Left renal pelvis (tissue), 4 donors: ENCODE results near the gene PRR15L. TPM values are rescaled to one million over a fixed set of nuclear protein-coding genes. Genes with fewer than 3 reads are reported as not detected.
"Not testable (repeated sequence)": the region's sequence is repeated elsewhere in the genome, so short reads cannot be mapped to it uniquely, and the experiment has no call there.

Source experiments
- DNase-seq, 4 donors: peaks; one replicate each; pipeline ENCODE4 v3.0.0-alpha.2; 2013; ENCODE audit warnings: low read depth in 4 of 4, low spot score in 3 of 4
- polyA plus RNA-seq, 4 donors: library from polyadenylated mRNA; unstranded; fragments of 120-200 nt; gene quantifications; one replicate each; pipeline ENCODE4 v1.2.1, GENCODE V29; 2013; ENCODE audit not compliant: insufficient read length in 4 of 4

PRR15L gene
- polyA plus RNA-seq, 4 donors = 0.23 to 22.7 (median 18.2) TPM

DNA sequence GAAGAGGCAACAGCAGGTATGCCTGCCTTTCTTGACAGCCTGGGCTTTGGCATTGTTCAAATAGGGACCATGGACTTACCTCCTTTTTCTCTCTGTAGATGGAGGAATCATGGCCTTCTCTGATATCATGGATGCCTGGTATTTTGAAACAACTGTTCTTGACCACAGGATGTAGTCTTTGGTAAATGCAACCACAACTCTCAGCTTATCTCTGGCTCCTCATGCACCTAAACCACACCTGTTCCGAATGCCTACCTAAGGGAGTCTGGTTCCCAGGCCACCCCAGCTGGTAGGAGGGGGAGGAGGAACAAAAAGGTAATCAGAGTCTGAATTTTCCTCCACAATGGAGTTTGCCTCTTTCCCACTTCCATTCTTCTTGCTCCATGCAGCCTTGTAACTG is 32.0 kb upstream of the PRR15L start:
- no peak for DNase-seq

DNA sequence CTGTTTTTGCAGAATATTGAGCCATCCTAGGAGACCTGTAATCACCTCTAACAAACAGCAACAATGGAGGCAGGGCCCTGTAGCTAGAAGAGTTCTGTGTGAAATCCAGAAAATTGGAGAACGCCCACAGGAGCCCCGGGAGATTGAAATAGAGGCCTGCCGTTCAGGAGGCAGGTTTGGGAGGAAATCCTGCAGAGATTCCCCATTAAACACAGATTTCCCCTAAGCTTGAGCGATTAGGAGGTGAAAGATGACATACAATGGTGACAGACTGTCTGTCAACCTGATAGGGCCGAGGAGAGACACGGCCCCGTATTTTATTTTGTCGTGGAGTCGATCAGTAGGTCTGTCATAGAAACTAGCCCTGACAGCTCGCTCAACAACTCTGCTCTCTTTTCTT is 31.5 kb upstream of the PRR15L start:
- DNase-seq = no peak

DNA sequence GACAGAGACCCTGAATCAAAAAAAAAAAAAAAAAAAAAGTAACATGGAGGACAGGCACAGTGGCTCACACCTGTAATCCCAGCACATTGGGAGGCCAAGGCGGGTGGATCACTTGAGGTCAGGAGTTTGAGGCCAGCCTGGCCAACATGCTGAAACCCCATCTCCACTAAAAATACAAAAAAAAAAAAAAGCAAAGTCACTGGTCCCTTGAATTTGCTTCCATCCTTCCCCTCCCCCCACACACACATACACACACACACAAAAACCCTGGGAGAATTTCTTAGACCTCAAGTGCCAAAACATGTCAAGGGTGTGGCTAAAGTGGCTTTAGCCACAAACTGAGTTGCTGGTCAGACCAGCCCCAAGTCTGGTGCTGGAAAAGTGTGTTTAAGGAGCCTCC is 30.8 kb upstream of the PRR15L start:
- not testable (repeated sequence) for DNase-seq

- no peak for DNase-seq
Measured at GRCh38 chr17:47987240-47987835, 29.7 kb upstream of the PRR15L start.

DNA sequence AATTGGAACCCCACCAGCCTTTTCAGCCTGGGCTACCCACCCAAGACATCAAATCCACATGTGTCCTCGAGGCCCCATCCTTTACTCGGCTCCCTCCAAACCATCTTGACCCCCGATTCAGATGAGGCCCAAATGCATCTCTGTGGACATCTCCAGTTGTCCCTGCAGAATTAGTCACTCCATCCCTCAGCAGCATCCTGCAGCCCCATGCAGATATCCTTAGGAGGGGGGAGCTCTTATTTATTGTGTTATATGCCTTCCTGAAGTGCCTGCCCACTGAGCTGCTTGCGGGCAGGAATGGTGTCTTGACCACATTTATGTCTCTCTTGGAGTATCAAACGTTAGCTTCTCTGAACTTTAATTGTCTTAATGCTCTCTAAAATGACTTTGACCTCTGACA is 28.8 kb upstream of the PRR15L start:
- DNase-seq = no peak

DNA sequence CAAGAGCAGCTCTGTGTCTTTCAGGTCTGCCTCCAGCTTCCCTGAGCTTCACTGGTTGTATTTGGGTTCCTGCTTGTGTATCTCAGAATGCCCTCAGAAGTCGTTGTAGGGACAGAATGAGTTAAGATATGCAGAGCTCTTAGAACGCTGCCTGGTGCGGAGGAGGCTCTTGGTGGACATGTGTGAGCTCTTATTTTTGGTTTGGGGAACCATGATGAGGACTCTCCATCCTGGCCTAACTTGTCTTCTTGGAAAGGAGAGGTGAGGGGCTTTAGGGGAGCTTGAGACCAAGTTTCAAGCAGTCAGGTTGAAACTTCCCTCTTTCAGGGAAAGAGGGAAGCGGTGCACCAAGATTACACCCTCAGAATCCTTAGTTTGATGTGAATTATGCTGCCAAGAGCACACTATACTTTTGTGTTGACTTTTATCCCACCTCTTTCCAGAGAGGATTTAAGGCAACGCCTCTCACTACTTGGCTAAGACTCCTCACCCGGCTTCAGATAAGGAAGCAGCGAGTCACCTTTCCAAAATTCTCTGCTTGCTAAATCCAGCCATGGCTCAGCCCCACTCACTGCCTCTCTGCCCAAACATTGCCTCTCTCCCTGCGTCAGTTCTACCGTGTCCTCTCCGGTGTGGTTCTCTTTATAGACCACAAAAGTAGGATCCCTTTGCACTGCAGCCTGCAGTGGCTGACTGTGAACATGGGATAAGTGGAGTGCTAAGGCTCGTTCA is 26.0 kb upstream of the PRR15L start:
- no peak for DNase-seq

DNA sequence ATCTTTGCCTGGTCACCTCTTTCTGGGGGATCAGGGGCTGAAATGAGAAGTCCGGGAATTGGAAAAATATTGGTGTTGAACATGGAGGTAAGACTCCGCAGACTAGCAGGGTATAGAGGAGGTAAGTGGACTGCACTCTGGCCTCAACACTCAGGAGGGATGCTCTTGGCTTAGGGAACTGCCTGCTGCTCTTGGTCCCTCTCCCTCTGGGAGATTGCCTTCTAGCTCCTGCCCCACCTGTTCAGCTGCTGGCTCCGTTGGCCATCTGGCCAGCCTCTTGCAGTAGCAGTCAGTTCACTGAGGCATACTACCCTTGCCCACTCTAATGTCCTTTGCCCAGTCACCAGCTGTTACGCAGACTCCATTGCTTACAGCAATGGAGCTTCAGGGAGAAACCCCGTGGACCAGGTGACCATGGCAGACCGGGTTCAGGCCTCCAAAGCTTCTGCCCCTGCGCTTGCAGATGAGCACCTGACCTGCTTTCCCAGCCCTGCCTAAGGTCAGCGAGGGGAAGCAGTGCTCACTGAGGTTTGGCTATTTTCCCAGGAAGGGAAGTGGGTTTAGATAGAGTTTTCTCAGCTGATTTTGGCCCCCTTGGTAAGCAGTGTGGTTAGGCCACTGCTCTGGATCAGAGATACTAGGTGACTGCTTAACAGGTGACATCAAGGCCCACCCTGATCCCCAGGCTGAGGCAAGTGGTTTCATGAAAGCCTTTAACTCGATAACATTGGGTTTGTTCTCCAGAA is 25.1 kb upstream of the PRR15L start:
- DNase-seq = no peak

GRCh38 chr17:47982091-47982617 is 24.5 kb upstream of the PRR15L start:
- DNase-seq = no peak

DNA sequence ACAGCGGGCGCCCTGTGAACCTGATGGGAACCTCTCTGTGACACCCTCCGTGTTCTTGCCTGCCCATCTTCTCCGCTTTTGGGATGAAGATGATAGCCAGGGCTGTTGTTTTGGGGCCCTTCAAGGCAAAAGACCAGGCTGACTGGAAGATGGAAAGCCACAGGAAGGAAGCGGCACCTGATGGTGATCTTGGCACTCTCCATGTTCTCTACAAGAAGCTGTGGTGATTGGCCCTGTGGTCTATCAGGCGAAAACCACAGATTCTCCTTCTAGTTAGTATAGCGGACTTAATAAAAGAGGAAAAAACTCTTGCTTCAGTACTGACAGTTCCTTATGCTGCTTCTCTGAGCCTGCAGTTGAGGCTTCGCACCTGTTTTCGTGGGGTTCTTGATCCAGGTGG is 23.8 kb upstream of the PRR15L start:
- DNase-seq = no peak

GRCh38 chr17:47980541-47980940 is 22.9 kb upstream of the PRR15L start:
- DNase-seq = no peak

GRCh38 chr17:47978324-47978723 is 20.6 kb upstream of the PRR15L start:
- no peak for DNase-seq

DNA sequence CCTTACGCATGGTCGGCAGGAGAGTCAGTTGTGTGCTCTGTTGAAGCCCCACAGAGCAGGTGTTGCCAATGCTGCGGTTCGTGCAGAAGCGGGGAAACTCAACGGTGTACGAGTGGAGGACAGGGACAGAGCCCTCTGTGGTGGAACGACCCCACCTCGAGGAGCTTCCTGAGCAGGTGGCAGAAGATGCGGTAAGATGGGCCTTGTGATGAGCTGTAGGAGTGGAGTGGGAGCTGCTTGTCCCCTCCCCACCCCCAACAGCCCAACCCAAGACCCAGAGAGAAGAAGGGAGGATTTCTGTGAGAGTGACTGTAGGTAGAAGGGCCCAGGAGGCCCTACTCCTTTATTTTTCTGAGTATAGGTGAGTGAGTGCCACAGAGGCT is 18.1 kb upstream of the PRR15L start:
- DNase-seq = no peak

DNA sequence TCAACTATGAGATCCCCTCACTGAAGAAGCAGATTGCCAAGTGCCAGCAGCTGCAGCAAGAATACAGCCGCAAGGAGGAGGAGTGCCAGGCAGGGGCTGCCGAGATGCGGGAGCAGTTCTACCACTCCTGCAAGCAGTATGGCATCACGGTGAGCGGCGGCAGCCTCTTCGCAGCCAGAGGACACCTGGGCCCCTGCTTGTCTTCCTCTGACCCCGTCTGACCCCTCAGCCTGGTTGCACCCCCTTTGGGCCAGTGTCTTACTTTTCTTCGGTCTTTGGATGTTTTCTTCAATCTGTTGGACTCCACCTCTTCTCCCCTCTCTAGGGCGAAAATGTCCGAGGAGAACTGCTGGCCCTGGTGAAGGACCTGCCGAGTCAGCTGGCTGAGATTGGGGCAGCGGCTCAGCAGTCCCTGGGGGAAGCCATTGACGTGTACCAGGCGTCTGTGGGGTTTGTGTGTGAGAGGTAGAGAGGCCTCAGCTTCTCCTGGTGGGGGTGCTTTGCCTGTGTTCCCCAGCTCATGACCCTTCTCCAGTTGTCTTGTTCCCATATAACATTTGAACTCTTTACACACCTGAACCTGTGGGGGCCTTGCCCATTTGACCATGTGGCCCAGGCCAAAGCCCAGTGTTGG is 17.6 kb upstream of the PRR15L start:
- no peak for DNase-seq

DNA sequence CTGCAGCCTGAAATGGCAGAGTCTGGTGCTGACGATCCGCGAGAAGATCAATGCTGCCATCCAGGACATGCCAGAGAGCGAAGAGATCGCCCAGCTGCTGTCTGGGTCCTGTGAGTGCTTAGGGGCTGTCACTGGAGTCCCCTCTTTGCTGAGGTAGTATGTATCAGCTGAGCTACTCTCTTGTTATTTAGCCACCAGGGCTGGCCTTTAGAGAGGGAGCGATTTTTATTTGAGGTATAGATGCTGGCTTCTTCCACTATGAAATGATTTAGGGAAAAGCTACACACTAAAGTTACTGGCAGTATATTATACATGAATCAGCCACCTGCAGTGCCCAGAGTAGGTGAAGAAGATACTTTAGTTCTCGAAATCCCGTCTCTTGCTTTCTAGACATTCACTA is 15.9 kb upstream of the PRR15L start:
- DNase-seq = no peak

DNA sequence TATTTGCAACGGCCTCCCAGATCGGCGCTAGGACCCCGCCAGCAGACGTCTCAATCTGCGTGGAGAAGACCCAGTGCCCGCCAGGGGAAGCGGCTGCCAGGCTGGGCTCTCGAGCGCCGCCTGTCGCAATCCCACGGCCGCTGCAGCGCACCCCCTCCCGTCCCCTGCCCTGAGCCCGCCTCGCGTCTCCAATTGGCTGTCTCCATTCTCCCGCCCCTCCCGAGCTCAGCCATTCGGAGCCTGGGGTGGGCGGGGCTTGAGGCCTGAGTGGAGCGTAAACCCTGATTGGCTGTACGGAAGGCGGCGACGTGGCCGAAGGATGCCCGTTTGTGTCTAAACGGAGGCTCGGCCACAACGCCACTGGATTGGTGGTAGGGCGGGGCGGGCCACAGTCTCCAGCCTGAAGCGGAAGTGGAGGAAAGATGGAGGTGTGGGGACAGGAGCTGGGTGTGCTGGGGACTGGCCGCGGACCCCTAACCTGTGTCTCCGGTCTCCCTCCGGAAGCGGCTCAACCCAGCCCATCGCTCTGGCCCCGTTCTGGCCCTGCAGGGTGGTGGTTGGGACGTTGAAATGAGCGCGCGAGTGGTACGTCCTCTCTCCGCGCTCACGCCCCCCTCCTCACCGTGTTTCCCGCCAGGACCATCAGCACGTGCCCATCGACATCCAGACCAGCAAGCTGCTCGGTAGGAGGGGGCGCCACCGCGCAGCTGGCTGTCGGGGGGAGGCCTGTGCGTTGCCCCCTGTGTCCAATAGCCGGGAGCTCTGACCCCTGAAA is 13.2 kb upstream of the PRR15L start, which contains the start of gene CDK5RAP3:
Gene CDK5RAP3 (plus strand): TSS at position 389 of the 775 bp plus-strand sequence. CDS start 34 bp downstream, at position 423.
- DNase-seq = peak; percentile 98 to 99 (median 98)

GRCh38 chr17:47969930-47970724 is 12.4 kb upstream of the PRR15L start:
- no peak for DNase-seq

- no peak for DNase-seq
Measured at GRCh38 chr17:47968836-47969235, 11.2 kb upstream of the PRR15L start.

DNA sequence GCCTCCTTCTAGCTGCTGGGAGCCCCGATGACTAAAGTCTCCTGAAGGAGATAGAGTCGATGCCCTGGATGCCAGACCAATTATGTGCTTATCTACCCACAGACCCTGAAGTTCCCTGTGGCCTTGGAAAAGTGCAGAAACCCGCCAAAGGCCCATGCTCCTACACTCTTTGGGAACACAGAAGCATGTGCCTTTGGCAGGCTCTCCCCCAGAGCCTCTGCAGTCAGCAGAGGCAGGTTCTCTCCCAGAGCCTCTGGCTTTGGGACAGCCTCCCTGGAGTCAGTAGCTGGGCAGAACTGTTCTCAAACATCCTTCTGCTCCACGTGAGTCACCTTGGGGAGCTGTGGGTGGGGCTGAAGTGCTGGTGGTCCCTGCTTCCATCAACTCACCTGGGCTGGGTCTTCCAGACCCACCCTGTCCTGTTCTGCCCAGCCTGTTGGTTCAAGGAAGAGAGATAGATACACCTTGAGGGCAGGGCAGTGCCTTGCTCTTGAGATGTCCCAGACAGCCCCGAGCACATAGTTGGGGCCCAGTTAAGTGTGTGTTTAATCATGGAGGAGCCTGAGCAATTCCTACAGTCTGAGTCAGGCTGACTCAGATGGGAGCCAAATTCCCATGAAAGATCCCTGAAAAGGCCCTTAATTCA is 10.0 kb upstream of the PRR15L start:
- DNase-seq = no peak

- no peak for DNase-seq
Measured at GRCh38 chr17:47966079-47966519, 8.4 kb upstream of the PRR15L start.
